OCI-M2 (cell line): ENCODE results near the gene CPA4.
"Not testable (repeated sequence)": the region's sequence is repeated elsewhere in the genome, so short reads cannot be mapped to it uniquely, and the experiment has no call there.

ENCODE experiments used
- DNase-seq: peaks from one replicate; lab custom pipeline; 2025; ENCODE audit not compliant: unreplicated experiment; lab: John Stamatoyannopoulos, UW

Gene CPA4

DNA sequence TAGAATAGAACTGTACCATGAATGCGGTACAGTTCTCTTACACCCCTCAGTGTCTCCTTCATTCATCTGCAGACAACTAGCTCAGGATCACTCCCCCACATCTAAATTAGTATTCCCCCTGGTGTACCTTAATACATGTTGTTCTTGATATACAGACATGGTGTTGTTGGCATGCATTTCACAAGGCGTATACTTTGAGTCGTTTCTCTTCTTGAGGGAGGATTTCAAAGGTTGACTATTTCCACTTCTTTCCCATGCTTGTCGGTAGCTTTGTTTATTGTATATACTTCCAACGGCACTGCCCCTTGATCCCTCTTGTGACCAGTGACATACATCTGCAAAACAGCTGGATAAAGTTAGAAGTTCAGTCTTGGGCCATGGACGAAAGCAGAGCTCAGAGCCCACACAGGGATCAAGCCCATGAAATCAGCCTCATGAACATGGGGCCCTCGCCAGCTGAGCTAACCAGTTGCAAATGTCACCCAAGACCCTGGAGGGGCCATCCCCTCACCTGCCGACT lies 8.6 kb downstream of the CPA4 start:
- DNase-seq: no peak

DNA sequence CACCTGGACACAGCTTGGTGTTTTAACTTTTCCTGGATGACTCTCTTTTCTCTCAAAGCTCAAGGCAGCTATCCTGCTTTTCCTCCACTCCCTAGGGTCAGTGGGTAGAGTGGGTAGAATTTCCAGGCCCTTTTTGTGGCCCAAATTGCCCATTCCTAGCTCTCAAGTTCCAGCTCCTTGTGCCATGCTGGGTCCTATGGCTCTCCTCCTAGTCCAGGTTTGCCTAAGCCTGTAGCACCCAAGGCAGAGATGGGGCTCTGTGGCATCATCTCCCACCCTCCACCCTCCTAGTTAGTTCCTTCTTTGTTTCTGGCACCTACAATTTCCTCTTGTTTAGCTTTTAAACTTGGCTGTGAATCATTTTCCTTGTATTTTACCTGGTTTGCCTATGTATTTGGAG lies 9.7 kb downstream of the CPA4 start:
- no peak for DNase-seq

DNA sequence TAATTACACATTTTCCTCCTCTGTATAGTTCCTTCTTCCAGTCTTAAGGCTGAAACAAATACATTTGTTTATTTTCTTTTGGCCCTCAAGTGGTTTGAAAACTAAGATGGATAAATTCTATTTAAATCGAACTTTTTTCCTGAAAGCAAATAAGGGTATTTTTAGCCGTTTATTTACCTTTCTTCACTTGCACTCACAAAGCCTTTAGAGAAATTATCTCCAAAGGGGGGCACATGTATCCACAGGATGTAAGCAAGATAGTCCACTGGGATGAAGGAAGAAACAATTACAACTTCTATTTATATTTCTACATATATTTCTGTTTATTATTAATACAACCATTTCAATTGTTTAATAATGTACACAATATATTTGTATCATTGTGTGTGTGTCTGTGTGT lies 10.2 kb downstream of the CPA4 start:
- DNase-seq: no peak

DNA sequence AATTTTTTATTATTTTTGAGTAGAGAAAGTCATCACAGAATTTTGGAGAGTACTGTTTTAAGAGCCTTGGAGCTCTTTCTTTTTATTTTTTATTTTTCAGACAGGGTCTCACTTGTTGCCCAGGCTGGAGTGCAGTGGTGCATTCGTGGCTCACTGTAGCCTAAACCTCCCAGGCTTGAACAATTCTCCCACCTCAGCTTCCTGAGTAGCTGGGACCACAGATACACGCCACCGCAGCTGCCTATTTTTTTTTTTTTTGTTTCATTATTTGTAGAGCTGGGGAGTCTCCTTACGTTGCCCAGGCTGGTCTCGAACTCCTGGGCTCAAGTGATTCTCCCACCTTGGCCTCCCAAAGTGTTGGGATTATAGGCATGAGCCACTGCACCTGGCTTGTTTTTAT lies 10.6 kb downstream of the CPA4 start:
- no peak for DNase-seq

DNA sequence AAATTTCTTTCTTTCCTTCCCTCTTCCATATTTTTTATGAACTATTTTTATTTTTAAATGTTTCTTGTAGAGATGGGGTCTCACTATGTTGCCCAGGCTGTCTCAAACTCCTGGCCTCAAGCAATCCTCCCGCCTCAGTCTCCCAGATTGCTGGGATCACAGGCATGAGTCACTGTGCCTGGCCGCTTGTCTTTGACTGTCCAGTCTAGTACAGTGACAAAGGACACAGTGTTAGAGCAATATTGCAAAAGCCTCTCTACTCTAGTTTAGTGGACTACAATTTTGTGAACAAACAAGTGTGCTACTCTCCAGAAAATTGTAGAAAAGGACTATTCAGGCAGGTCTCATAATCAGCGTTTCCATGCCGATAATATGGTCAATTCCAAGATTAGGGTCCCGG lies 11.0 kb downstream of the CPA4 start:
- DNase-seq: no peak

DNA sequence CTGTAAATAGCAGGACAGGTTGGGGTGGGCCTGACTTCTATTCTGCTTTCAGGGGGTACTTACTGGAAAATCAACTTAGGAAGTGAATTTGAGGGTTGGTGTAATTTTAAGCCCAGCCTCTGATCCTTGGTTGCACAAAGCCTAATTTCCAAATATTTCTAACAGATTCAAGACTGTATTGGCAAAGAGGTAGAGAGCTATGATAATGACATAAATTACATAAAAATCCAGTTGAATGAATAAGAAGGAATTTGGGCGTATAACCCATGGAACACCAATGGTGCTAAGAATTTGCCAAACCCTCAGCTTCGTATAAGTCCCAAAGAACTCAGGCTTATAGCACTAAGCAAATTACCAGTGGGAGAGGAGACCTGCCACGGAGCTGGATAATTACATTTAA lies 11.9 kb downstream of the CPA4 start:
- DNase-seq: no peak

DNA sequence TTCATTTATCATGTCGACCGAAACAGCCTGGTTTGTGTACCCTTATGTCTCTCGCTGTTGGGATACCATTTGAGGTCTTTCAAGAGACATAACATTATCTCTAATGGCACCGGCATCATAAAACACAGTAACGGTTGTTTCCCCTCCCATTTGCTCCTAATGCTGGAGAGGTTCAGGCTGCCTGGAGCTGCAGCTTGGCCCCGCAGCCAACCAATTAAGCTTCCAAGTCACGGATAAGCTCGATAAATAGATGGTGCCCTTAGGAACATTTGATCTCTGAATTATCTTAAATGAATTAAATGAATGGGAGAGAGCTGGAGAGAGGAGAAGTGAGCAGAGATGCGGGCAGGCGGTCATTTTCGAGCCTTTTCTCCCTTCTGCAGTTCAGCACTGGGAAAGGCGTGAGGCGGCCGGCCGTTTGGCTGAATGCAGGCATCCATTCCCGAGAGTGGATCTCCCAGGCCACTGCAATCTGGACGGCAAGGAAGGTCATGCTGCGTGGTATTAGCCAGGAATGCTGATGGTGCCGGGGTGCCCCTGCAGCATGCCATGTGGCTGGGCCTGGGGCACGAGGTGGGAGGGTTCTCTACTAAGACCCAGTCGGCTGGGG lies 12.6 kb downstream of the CPA4 start:
- DNase-seq: no peak

DNA sequence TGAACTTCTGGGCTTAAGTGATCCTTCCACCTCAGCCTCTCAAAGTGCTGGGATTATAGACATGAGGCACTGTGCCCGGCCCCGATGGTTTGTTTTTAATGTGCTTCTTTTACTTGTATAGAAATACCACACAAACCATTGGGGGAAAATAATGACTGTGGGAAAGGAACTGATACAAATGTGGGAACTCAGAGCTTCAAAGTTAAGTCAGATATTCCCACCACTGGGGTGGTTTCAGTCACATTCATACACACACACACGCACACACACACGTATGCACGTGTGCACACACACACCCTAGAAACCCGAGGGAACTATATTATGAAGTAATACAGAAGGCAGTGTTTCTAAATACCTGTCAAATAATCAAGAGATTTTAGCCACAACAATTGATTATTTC lies 17.0 kb downstream of the CPA4 start:
- no peak for DNase-seq

DNA sequence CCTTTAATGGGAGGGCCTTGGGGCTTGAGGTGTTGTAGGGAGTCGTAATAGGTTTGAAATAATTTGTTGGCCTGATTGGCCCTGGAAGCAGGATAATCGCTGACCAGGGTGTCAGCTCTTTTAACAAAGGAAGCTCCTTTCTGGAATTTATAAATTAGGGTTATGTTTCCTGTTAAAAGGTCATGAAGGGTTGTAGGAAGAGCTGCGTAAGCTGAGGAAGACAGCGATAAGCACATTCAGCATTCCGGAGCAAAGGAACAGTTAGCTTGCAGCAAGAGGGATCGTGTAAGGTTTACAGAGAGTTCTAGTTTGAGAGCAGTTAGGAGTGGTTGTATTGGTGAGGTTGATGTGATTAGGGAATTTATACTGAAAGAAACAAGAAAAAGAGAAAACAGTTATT lies 21.3 kb downstream of the CPA4 start:
- no peak for DNase-seq

DNA sequence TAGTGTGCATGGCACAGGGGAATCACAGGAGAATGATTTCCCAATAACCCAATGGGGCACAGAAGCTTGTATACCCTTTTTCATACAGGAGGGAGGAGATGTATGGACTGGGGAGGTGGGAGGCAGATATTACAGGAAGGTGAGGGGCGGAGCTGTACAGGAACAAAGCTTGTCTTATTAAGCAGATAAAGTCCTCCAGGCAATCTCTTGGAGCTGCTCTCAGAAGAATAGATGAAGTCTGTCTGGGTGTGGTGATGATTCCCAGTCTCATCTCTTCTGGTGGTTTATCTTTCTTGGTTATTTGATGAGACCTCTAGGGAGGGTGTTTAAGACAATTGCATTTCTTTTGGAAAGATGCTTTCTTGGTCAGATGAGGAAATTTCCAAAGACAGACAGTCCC lies 26.6 kb downstream of the CPA4 start:
- no peak for DNase-seq

DNA sequence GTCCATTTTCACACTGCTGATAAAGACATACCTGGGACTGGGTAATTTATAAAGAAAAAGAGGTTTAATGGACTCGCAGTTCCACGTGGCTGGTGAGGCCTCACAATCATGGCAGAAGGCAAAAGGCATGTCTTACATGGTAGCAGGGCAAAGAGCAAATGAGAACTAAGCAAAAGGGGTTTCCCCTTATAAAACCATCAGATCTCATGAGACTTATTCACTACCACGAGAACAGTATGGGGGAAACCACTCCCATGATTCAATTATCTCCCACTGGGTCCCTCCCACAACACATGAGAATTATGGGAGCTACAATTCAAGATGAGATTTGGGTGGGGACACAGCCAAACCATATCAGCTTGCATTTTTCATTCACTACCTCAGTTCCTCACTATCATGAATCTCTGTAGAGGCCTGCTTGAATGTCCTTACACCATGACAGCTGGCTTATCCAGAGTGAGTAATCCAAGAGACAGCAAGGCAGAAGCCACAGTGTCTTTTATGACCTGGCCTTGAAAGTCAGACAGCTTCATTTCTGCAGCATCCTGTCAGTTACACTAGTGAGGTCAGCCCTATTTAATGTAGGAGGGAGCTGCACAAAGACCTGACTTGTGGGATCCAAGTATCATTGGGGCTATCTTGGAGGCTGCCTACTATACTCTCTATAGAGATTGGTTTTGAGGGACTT lies 28.7 kb downstream of the CPA4 start:
- not testable (repeated sequence) for DNase-seq

DNA sequence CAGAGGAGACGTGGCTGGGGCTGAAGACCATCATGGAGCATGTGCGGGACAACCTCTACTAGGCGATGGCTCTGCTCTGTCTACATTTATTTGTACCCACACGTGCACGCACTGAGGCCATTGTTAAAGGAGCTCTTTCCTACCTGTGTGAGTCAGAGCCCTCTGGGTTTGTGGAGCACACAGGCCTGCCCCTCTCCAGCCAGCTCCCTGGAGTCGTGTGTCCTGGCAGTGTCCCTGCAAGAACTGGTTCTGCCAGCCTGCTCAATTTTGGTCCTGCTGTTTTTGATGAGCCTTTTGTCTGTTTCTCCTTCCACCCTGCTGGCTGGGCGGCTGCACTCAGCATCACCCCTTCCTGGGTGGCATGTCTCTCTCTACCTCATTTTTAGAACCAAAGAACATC lies 29.7 kb downstream of the CPA4 start:
- no peak for DNase-seq

DNA sequence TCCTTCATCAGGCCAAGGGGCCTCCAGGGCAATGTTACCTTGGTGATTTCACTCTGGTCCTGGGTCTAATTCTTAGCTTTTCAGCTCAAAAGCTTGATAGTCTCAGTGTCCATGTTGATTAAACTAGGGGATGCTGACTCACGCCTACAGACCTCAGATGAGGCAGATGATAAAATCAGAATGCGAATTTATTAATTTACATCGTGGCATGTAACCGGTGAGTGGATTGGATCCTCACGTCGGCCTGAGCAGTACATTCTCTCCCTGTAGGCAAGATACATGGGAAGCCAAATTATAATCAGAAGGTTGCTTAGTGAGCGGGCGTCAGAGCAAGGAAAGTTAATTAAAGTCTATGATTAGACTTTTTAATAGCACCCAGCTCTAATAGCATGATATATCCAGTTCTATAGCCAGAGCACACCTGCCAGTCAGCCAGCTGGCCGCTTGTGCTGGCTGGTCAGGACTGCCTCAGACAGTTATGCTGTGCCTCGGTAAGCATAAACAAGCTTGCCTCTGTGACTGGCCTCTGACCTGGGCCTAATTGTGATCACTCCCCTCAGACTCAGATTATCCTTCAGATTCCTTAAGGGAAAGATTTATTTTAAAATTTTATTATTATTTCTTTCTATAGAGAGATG lies 31.5 kb downstream of the CPA4 start:
- no peak for DNase-seq

DNA sequence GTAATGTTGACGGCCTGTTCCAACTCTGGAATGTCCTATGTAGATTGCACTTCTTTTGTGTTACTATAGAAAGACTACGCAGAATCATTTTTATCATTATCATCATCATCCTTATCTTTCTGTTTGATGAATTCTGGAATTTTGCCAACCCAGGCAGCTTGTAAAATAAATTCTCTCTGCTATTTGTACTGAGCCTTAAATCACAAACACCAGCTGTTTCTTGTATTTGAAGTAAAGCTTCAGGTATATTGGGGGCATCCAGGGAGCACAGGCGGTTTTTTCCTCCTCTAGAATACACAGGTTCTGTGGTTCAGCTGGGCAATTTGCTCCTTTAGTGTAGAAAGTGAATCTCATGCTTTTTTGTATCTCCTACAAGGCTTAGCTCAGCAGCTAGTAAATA lies 36.7 kb downstream of the CPA4 start:
- DNase-seq: no peak

DNA sequence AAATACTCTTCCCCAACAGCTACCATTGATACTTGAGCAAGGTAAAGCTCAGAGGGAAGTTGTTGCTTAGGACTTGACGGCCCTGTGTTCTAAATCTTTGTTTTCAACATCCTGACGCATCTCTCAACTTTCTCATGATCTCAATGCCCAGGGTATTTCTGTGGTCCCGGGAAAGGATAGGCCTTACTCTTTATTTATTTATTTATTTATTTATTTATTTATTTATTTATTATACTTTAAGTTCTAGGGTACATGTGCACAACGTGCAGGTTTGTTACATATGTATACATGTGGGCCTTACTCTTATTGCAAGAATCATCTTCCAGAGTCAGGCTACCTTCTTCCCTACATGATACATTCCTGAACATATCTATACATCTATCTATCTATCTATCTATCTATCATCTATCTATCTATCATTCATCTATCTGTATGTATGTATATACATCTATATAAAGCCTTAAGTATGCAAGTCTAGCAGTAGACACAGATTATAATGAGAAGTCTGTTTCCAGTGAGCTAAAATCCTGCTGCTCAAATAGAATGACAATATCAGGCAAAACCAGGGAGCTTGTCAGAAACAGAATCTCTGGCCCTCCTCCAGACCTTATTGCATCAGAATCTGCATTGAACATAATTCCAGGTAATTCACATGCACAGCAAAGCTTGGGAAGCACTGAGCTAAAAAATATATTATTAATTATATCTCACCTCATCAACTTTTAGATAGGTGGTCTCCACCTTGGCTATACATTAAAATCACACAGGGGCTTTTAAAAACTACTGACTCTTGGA lies 39.5 kb downstream of the CPA4 start:
- no peak for DNase-seq

DNA sequence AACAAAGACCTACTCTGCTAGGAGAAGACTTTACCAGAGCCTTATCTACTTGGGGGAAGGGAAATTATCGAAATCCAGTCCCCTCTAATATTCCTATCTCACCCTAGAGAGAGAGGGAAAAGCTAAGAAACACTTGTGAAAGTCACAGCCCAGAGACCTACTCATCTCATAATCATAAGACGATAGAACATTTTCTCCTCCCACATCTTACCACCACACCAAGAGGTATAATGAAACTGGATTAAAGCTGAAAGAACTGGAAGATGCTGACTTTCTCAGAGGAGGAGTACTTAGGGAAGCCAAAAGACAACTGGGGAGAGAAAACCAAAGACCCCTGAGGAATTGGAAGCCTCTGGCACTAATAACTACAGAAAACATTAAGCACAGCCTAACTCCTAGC lies 40.9 kb downstream of the CPA4 start:
- DNase-seq: no peak

DNA sequence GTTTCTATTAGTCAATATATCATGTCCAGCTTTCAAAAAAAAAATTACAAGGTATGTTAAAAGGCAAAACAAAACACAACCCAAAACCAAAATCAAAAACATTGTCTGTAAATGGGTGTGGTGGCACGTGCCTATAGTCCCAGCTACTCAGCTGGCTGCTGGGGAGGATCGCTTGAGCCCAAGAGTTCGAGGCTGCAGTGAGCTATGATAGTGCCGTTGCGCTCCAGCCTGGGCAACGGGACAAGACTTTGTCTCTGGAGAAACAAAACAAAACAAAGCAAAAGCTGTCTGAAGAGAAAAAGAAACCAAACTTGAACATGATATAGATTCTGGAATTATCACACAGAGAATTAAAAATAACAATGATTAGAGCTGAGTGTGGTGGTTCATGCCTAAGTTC lies 41.3 kb downstream of the CPA4 start:
- DNase-seq: no peak

DNA sequence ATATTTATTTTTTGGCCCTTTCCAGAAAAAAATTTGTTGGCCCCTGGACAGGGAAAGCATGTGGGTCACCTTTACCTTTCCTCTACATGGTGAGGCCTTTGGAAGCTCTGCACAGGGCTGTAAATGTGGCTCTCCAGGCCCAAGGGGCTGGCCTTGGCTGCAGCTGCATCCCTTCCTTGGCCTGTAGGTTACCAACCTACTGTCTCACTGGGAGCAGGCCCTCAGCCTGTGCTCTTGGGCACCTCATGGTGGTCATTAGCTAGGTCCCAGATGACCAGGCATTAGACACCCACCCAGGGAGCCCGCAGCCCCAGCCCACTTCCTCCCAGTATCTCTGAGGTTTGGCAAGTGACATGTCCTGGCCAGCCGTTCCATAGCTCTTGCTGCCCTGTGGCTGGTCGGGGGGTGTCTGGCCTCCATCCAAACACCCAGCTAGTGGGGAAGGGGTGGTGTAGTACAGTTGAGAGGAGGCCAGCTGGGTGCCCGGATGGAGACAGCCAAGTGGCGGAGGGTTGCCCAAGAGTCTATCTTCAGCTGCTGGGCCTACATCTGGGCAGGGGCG lies 44.5 kb downstream of the CPA4 start:
- no peak for DNase-seq

DNA sequence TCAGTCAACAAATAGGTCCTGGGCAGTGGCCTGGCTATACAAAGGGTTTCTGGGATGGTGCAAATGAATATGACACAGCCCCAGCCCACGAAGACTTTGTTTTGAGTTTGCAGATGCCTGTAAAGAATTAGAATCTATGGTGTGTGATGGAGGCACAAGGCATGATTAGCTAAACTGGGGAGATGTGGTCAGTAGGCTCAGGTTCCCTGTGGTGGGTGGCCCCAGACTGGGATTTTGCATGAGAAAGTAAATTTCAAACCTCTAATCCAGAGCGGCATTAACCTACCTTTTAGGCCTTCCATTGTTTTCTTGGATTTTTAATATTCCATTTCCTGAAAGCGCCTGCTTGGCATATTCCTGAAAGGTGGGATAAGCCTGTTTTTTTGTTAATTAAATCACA lies 45.3 kb downstream of the CPA4 start:
- no peak for DNase-seq

DNA sequence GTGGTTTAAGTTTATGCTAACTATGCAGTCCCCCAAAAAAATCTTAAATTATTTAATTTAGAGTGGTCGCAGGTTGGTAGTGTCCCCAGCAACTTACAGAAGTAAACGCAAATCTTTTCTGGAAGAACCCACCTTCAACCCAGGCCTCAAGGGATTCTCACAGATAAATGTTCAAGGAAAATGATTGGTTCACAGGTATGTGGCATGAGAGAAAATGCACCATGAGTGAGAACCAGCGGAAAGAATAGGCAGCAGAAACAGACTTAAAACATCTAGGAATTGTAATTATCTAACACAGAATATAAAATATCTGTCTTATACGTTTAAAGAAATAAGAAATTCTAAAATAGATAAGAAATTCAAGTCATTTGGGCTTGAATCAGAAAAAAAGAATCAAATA lies 48.9 kb downstream of the CPA4 start:
- no peak for DNase-seq

DNA sequence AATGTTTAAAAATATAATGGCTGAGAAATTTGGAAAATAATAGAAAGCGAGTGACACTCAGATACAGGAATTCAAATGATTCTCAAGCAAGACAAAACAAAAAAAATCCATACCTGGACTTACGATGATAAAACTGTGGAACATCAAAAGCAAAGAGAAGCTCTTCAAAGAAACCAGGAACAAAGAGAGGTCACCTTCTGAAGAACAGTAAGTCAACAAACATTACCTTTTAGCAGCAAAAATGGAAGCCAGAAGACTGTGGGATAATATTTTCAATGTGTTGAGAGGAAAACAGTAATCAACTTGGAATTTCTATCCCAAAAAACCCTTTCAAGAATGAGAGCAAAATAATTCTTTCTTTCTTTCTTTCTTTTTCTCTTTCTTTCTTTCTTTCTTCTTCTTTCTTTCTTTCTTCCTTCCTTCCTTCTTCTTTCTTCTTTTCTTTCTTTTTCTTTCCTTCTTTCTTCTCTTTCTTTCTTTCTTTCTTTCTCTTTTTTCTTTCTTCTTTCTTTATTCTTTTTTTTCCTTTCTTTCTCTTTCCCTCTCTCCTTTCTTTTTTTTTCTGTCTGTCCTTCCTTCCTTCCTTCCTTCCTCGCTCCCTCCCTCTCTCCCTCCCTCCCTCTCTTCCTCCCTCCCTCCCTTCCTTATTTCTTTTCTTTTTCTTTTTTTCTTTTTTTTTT lies 49.9 kb downstream of the CPA4 start:
- DNase-seq: no peak
